VCaP (cell line): ENCODE measurements around the gene JADE1.

Source experiments
- H3K27ac ChIP-seq: fragments of 450-650 bp; 2 replicates; pipeline ENCODE4 v1.5.1; 2017
- TF ChIP-seq, protein P1 (sequence below): fragments of 450-650 bp; conservative IDR thresholded peaks from 2 replicates; pipeline ENCODE4 v1.5.1; 2017; ENCODE audit warnings: mild to moderate bottlenecking, moderate library complexity

JADE1 gene

DNA sequence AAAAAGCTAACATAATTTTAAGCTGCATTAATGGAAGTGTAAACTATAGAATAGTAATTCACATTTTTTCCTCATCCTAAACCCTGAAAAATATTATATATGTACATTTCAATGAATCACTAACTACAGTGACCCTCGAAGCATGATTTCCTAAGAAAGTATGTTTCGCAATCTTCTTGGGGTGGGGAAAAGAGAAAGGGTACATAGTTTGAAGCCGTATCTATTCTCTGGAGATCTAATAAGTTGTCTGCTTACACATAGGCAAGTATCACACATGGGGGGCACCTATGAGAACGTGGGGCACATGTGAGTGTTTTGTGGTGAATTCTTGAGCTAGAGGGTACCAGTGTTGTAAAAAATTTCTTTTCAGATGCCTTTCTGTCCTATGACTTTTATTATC lies 71.2 kb downstream of the JADE1 start:
- TF ChIP-seq, protein P1, sequence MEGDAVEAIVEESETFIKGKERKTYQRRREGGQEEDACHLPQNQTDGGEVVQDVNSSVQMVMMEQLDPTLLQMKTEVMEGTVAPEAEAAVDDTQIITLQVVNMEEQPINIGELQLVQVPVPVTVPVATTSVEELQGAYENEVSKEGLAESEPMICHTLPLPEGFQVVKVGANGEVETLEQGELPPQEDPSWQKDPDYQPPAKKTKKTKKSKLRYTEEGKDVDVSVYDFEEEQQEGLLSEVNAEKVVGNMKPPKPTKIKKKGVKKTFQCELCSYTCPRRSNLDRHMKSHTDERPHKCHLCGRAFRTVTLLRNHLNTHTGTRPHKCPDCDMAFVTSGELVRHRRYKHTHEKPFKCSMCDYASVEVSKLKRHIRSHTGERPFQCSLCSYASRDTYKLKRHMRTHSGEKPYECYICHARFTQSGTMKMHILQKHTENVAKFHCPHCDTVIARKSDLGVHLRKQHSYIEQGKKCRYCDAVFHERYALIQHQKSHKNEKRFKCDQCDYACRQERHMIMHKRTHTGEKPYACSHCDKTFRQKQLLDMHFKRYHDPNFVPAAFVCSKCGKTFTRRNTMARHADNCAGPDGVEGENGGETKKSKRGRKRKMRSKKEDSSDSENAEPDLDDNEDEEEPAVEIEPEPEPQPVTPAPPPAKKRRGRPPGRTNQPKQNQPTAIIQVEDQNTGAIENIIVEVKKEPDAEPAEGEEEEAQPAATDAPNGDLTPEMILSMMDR: no peak
- no peak overlapping the region for H3K27ac ChIP-seq

- no peak overlapping the region for H3K27ac ChIP-seq
- TF ChIP-seq, protein P1: no peak
Observed at GRCh38 chr4:128904821-128905220, 95.3 kb downstream of the JADE1 start.

DNA sequence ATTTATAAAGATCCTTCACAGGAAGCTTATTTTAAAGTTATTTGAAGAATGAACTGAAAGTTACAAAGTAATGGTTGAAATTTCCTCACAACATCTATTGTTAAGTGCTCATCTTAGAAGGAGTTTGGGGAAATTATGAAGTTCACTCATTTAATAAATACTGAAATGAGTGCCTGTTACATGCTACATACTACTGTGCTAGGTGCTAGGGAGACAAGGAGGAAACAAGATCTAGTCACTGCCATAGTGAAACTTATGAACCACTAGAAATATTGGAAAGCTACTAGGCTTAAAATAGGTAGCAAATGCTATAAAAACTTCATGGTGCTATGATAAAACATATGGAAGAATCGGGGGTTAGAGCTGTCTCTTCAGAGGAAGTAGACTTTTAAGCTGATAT lies 97.1 kb downstream of the JADE1 start:
- TF ChIP-seq, protein P1: no peak

GRCh38 chr4:128907981-128908380 lies 98.5 kb downstream of the JADE1 start:
- TF ChIP-seq, protein P1: no peak
- H3K27ac ChIP-seq: no peak overlapping the region

More for the DNA sequence above, 97.1 kb downstream of the JADE1 start:
- H3K27ac ChIP-seq: no peak overlapping the region

GRCh38 chr4:128908735-128909134 lies 99.2 kb downstream of the JADE1 start:
- no peak overlapping the region for H3K27ac ChIP-seq
- TF ChIP-seq, protein P1: no peak

- TF ChIP-seq, protein P1: no peak
- no peak overlapping the region for H3K27ac ChIP-seq
Observed at GRCh38 chr4:128913228-128913627, 103.7 kb downstream of the JADE1 start.

GRCh38 chr4:128915544-128915943 lies 106.0 kb downstream of the JADE1 start:
- TF ChIP-seq, protein P1: no peak

DNA sequence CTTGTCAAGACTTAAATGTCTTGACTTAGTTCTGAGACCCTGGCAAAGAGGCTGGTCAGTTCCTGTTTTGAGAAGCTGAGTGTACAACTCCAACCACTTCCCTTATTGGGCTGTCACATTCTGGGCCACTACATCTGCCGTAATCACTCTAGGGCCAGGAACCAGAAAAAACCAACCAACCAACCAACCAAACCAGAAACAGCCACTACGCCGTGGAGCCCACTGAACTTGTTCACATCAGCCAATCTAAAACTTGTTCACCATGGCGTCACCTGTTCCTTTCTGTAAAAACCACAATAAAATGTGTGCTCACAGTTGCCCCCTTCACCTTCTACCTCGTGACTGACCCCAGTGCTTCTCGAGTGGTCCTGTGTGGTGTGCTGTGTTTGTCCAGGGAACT lies 107.3 kb downstream of the JADE1 start:
- no peak overlapping the region for H3K27ac ChIP-seq
- TF ChIP-seq, protein P1: no peak

More at GRCh38 chr4:128915544-128915943, 106.0 kb downstream of the JADE1 start:
- no peak overlapping the region for H3K27ac ChIP-seq
